Ectodermal cell (in vitro differentiated cells): ENCODE data around the gene RAP1A.

Source experiments
- H3K27ac ChIP-seq: 2 replicates; pipeline ENCODE4 v1.7.0; 2013; ENCODE audit warnings: mild to moderate bottlenecking, low read depth, low read length; ENCODE audit not compliant: insufficient read depth, poor library complexity, severe bottlenecking
- H3K27me3 ChIP-seq: 2 replicates; pipeline ENCODE4 v1.7.0; 2013; ENCODE audit warnings: mild to moderate bottlenecking, low read length; ENCODE audit not compliant: insufficient read depth, control insufficient read depth, poor library complexity, severe bottlenecking
- H3K36me3 ChIP-seq: one replicate; pipeline ENCODE4 v1.7.0; 2013; ENCODE audit warnings: low read length; ENCODE audit not compliant: control insufficient read depth, insufficient read depth
- H3K4me1 ChIP-seq: one replicate; pipeline ENCODE4 v1.7.0; 2013; ENCODE audit warnings: low read length; ENCODE audit not compliant: control insufficient read depth, insufficient read depth
- H3K4me3 ChIP-seq: 2 replicates; pipeline ENCODE4 v1.7.0; 2013; ENCODE audit warnings: low read depth, low read length, control low read depth; ENCODE audit not compliant: insufficient read depth
- H3K9me3 ChIP-seq: 2 replicates; pipeline ENCODE4 v1.7.0; 2013; ENCODE audit warnings: mild to moderate bottlenecking, low read length, moderate library complexity; ENCODE audit not compliant: control insufficient read depth
- WGBS, 2 experiments: methylation state at CpG; one replicate each; pipeline ENCODE4 v1.1.7; 2013; ENCODE audit warnings: missing lambda C conversion rate in 2 of 2; 5-methylcytosine and 5-hydroxymethylcytosine counted together

The RAP1A gene

GRCh38 chr1:111751906-111752575 lies 132.5 kb downstream of the RAP1A start:
- no peaks in the 10 kb centered on the region for H3K36me3 ChIP-seq
- 84 to 91% methylated on average over 2 of the region's 2 CpGs for WGBS, 2 experiments
- no peak overlapping the region for H3K4me3 ChIP-seq
- no peaks in the 10 kb centered on the region for H3K27me3 ChIP-seq
- H3K9me3 ChIP-seq = no peaks in the 10 kb centered on the region
- no peak overlapping the region for H3K27ac ChIP-seq
- H3K4me1 ChIP-seq = peaks cover 26% of the 10 kb centered on the region

- WGBS, 2 experiments = 1 to 2% methylated on average over 12 of the region's 12 CpGs
- Histone ChIP-seq H3K27ac (peak overlapping the region; percentile 81), H3K4me1 (peaks cover 14% of the 10 kb centered on the region), H3K4me3 (peak overlapping the region; percentile 58), H3K9me3 (no peaks in the 10 kb centered on the region), H3K36me3 (peaks cover 2% of the 10 kb centered on the region), H3K27me3 (no peaks in the 10 kb centered on the region)
Measured at GRCh38 chr1:111754984-111755330, 135.4 kb downstream of the RAP1A start.

- H3K4me1 ChIP-seq = peaks cover 14% of the 10 kb centered on the region
- WGBS, 2 experiments = 0% methylated on average over 67 of the region's 67 CpGs
- H3K36me3 ChIP-seq = peaks cover 7% of the 10 kb centered on the region
- no peaks in the 10 kb centered on the region for H3K27me3 ChIP-seq
- H3K27ac ChIP-seq = peak within 1 kb of the TSS; percentile 81
- no peaks in the 10 kb centered on the region for H3K9me3 ChIP-seq
- H3K4me3 ChIP-seq = peak within 1 kb of the TSS; percentile 58
Measured at GRCh38 chr1:111755331-111756123, 135.9 kb downstream of the RAP1A start, which contains the start of gene DDX20. Gene DDX20 (plus strand): TSS chr1:111755901. CDS start chr1:111755925, 24 bp downstream.

- 1% methylated on average over 35 of the region's 35 CpGs for WGBS, 2 experiments
- peaks cover 10% of the 10 kb centered on the region for H3K36me3 ChIP-seq
- no peaks in the 10 kb centered on the region for H3K9me3 ChIP-seq
- H3K27ac ChIP-seq = peak overlapping the region; percentile 81
- peak overlapping the region; percentile 58 for H3K4me3 ChIP-seq
- H3K27me3 ChIP-seq = no peaks in the 10 kb centered on the region
- H3K4me1 ChIP-seq = peaks cover 14% of the 10 kb centered on the region
Measured at GRCh38 chr1:111756124-111756513, 136.5 kb downstream of the RAP1A start.

DNA sequence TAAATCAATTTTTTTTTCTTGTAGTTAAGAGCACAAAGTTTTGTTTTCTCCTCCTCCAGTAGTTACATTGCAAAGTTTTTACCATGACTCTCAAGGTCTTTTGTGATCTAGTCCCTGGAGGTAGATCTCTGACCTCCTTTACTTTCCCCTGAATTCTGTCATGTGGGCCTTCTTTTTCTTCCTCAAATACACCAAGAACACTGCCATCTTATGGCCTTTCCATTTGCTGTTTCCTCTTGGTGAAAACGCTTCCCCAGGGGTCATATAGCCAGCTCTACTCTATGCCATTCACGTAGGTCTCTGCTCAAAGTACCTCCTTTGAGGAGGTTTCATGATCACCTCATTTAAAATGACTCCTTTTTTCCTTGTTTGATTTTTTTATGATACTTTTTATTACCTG lies 138.8 kb downstream of the RAP1A start:
- H3K4me3 ChIP-seq = no peak overlapping the region
- H3K27me3 ChIP-seq = no peaks in the 10 kb centered on the region
- no peaks in the 10 kb centered on the region for H3K9me3 ChIP-seq
- peaks cover 14% of the 10 kb centered on the region for H3K4me1 ChIP-seq
- WGBS, 2 experiments = 70 to 84% methylated on average over 2 of the region's 2 CpGs
- H3K27ac ChIP-seq = no peak overlapping the region
- peaks cover 28% of the 10 kb centered on the region for H3K36me3 ChIP-seq

DNA sequence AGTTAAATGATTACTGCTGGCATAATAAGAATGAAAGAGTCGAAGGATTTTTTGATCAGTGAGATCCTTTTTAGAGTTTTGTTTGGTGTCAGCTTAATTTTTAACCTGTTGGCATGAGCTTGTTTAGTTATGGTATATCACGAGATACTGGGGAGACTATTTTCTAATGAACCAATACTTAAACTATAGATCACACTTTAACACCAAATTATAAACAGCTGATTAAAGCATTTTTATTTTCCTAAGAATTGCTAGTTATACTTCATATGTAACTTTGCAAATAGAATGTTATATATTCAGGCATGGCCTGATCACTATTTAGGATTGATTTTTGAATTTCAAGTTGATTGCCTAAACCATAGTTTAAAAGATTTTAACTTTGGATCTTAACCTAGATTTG lies 142.1 kb downstream of the RAP1A start:
- H3K9me3 ChIP-seq = no peaks in the 10 kb centered on the region
- H3K27ac ChIP-seq = no peak overlapping the region
- 97 to 100% methylated on average over 1 of the region's 2 CpGs for WGBS, 2 experiments
- no peak overlapping the region for H3K4me3 ChIP-seq
- no peaks in the 10 kb centered on the region for H3K27me3 ChIP-seq
- peaks cover 46% of the 10 kb centered on the region for H3K36me3 ChIP-seq
- peaks cover 5% of the 10 kb centered on the region for H3K4me1 ChIP-seq

DNA sequence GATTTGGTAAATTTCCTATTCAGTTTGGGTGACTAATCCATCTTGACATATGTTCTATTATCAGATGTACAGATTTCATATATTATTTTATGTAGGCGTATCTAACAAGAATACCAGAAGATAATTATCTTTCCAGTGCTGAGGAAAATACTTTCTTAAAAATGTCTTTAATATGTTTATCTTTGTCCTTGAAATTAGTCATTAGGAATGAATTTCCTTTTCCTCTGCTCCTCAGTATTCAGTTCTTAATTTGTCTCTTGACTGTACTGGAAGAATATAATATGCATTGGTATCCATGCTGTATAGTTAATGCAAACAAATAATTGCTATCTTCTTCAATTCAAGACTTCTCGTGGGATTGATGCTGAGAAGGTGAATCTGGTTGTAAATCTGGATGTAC lies 142.7 kb downstream of the RAP1A start:
- WGBS, 2 experiments = 86 to 100% methylated on average over 1 of the region's 2 CpGs
- no peak overlapping the region for H3K4me3 ChIP-seq
- no peaks in the 10 kb centered on the region for H3K27me3 ChIP-seq
- H3K4me1 ChIP-seq = no peaks in the 10 kb centered on the region
- H3K9me3 ChIP-seq = no peaks in the 10 kb centered on the region
- peaks cover 52% of the 10 kb centered on the region for H3K36me3 ChIP-seq
- H3K27ac ChIP-seq = no peak overlapping the region
